B cell (primary cell): ENCODE data around the gene DLGAP3. TPM values are rescaled to one million over a fixed set of nuclear protein-coding genes. Genes with fewer than 3 reads are reported as not detected.

Source experiments
- ATAC-seq: fragments of 200-7000 bp; cut with Tn5 transposase; one replicate; pipeline ENCODE4 v1.10.0; 2021; ENCODE audit warnings: low read depth, mild to moderate bottlenecking, moderate number of reproducible peaks, moderate library complexity
- CTCF ChIA-PET: fragments of 350-600 bp; sonication (Branson Sonifier 250); formaldehyde crosslinking; loops from one replicate; lab custom pipeline; 2021; ENCODE audit warnings: antibody characterized with exemption, inconsistent platforms; lab: Charles Lee
- POLR2A ChIA-PET: fragments of 350-600 bp; sonication (Branson Sonifier 250); formaldehyde crosslinking; loops from one replicate; lab custom pipeline; 2021; ENCODE audit warnings: antibody characterized with exemption; lab: Charles Lee
- DNase-seq: peaks from one replicate; pipeline ENCODE4 v3.0.0; 2013
- H2AFZ ChIP-seq: 2 replicates; pipeline ENCODE4 v1.6.1; 2012; ENCODE audit warnings: mild to moderate bottlenecking, low read depth, low read length; ENCODE audit not compliant: insufficient read depth, poor library complexity, severe bottlenecking
- H3K27ac ChIP-seq, 2 donors: 1 replicate in 1 of 2; 2 replicates in 1 of 2; pipeline ENCODE4 v1.5.1; 2012 to 2013; ENCODE audit warnings: low read length in 2 of 2, mild to moderate bottlenecking in 2 of 2, moderate library complexity in 1 of 2
- H3K27me3 ChIP-seq, 4 experiments: fragments of 200-600 bp in 1 of 4; sonication (generic) in 1 of 4; replicated peaks in 1 of 4; 1 replicate in 2 of 4; 2 replicates in 2 of 4; pipeline versions ENCODE4 v1.6.1 to v1.7.0; 2013 to 2016; ENCODE audit warnings: low read length in 3 of 4, mild to moderate bottlenecking in 2 of 4, mixed read lengths in 1 of 4, moderate library complexity in 1 of 4; ENCODE audit not compliant: insufficient read depth in 4 of 4, control insufficient read depth in 3 of 4; ENCODE audit errors: control extremely low read depth in 1 of 4
- H3K36me3 ChIP-seq, 2 experiments: replicated peaks in 1 of 2; 1 replicate in 1 of 2; 2 replicates in 1 of 2; pipeline versions ENCODE4 v1.6.1 to v1.7.1; 2013; ENCODE audit warnings: low read length in 1 of 2; ENCODE audit not compliant: insufficient read depth in 2 of 2, control insufficient read depth in 1 of 2; ENCODE audit errors: control extremely low read depth in 1 of 2, extremely low read depth in 1 of 2
- H3K4me1 ChIP-seq, 2 donors: fragments of 200-600 bp in 1 of 2; sonication (generic) in 1 of 2; 1 replicate in 1 of 2; 2 replicates in 1 of 2; pipeline versions ENCODE4 v1.5.1 to v1.6.1; 2013 to 2017; ENCODE audit warnings: low read length in 2 of 2; ENCODE audit not compliant: control insufficient read depth in 2 of 2, insufficient read depth in 2 of 2
- H3K4me2 ChIP-seq: replicated peaks from 2 replicates; pipeline ENCODE3; 2012; ENCODE audit warnings: mild to moderate bottlenecking, low read depth, low read length; ENCODE audit not compliant: poor library complexity, severe bottlenecking
- H3K4me3 ChIP-seq, 5 experiments: fragments of 200-600 bp in 1 of 5; sonication (generic) in 1 of 5; 1 replicate in 3 of 5; 2 replicates in 2 of 5; pipeline versions ENCODE4 v1.5.1 to v1.7.0; 2011 to 2016; ENCODE audit warnings: low read length in 4 of 5, mild to moderate bottlenecking in 4 of 5, low read depth in 2 of 5, control low read depth in 1 of 5, moderate library complexity in 1 of 5; ENCODE audit not compliant: insufficient read depth in 1 of 5; ENCODE audit errors: control extremely low read depth in 1 of 5, extremely low read depth in 1 of 5
- H3K79me2 ChIP-seq: fragments of 200-600 bp; sonication (generic); one replicate; pipeline ENCODE4 v1.6.0; 2016; ENCODE audit warnings: low read length; ENCODE audit not compliant: control insufficient read depth, insufficient read depth
- H3K9ac ChIP-seq: fragments of 200-600 bp; sonication (generic); 2 replicates; pipeline ENCODE4 v1.6.1; 2017; ENCODE audit warnings: mild to moderate bottlenecking, low read length, moderate library complexity
- H3K9me3 ChIP-seq, 3 donors: one replicate each; pipeline versions ENCODE4 v1.6.1 to v1.7.1; 2013; ENCODE audit warnings: low read length in 2 of 3; ENCODE audit not compliant: control insufficient read depth in 2 of 3, insufficient read depth in 1 of 3; ENCODE audit errors: control extremely low read depth in 1 of 3
- H4K20me1 ChIP-seq: 2 replicates; pipeline ENCODE4 v1.6.0; 2012; ENCODE audit warnings: mild to moderate bottlenecking, low read length; ENCODE audit not compliant: insufficient read depth, control insufficient read depth, poor library complexity, severe bottlenecking
- H3K27ac Mint-ChIP-seq: one replicate; pipeline ENCODE4 v1.8.0; 2021; ENCODE audit warnings: mixed read lengths
- H3K27me3 Mint-ChIP-seq: one replicate; pipeline ENCODE4 v1.8.0; 2021; ENCODE audit warnings: mixed read lengths
- H3K4me1 Mint-ChIP-seq: one replicate; pipeline ENCODE4 v1.8.0; 2021; ENCODE audit warnings: mixed read lengths
- H3K4me3 Mint-ChIP-seq: one replicate; pipeline ENCODE4 v1.8.0; 2021; ENCODE audit warnings: mixed read lengths
- H3K9me3 Mint-ChIP-seq: one replicate; pipeline ENCODE4 v1.8.0; 2022; ENCODE audit warnings: mixed read lengths; ENCODE audit not compliant: insufficient read depth
- EZH2 ChIP-seq: IDR thresholded peaks from 2 replicates; pipeline ENCODE4 v1.6.1; 2012; ENCODE audit warnings: borderline replicate concordance, low read depth, mild to moderate bottlenecking, moderate library complexity, low read length; ENCODE audit not compliant: insufficient read depth, poor library complexity, severe bottlenecking
- WGBS: methylation state at CpG from one replicate; pipeline ENCODE4 v1.1.5; 2013; ENCODE audit warnings: missing lambda C conversion rate; ENCODE audit not compliant: insufficient coverage; 5-methylcytosine and 5-hydroxymethylcytosine counted together
- intact Hi-C: fragments of 100-400 bp; cut with micrococcal nuclease; formaldehyde crosslinking; loops from one replicate; pipeline ENCODE4 v1.10.0; 2022
- polyA plus RNA-seq: library from polyadenylated mRNA; depleted of rRNA; stranded (reverse); fragments of >200 nt; gene quantifications from 2 replicates; pipeline ENCODE4 v1.2.3, GENCODE V29; 2012
- total RNA-seq, 2 donors: library from RNA; stranded (reverse); fragments of 120-200 nt in 1 of 2; gene quantifications; 1 replicate in 1 of 2; 2 replicates in 1 of 2; pipeline versions ENCODE4 v1.2.3 to v1.2.4, GENCODE V29; 2013 to 2022
- TF ChIP-seq, protein P1 (sequence below): fragments of 200-600 bp; IDR thresholded peaks from one replicate; pipeline ENCODE4 v1.8.0; 2022; ENCODE audit warnings: antibody characterized with exemption, mild to moderate bottlenecking

The DLGAP3 gene
- total and polyA plus RNA-seq, 2 donors (not counting 1 experiment from before 2014, with no cell fraction given) = 2.3 to 2.4 TPM

- POLR2A ChIA-PET = no interaction called here
- Histone ChIP-seq H3K4me2 (no peak overlapping the region), H2AFZ (no peak overlapping the region), H3K9me3 (no peaks in the 10 kb centered on the region), H3K4me3 (no peak overlapping the region), H3K27ac (no peak overlapping the region), H3K79me2 (no peaks in the 10 kb centered on the region), H4K20me1 (no peaks in the 10 kb centered on the region), H3K9ac (no peak overlapping the region), H3K36me3 (no peaks in the 10 kb centered on the region), H3K4me1 (no peaks in the 10 kb centered on the region), H3K27me3 (no peaks in the 10 kb centered on the region)
- Mint-ChIP-seq H3K27me3 (no peaks in the 10 kb centered on the region), H3K4me1 (no peaks in the 10 kb centered on the region), H3K9me3 (no peaks in the 10 kb centered on the region), H3K27ac (no peak overlapping the region), H3K4me3 (no peak overlapping the region)
- CTCF ChIA-PET = no interaction called here
- intact Hi-C loops = no loop called here
- WGBS = 85% methylated on average over 6 of the region's 6 CpGs
- DNase-seq (no peak), ATAC-seq (no peak)
- TF ChIP-seq, protein P1, sequence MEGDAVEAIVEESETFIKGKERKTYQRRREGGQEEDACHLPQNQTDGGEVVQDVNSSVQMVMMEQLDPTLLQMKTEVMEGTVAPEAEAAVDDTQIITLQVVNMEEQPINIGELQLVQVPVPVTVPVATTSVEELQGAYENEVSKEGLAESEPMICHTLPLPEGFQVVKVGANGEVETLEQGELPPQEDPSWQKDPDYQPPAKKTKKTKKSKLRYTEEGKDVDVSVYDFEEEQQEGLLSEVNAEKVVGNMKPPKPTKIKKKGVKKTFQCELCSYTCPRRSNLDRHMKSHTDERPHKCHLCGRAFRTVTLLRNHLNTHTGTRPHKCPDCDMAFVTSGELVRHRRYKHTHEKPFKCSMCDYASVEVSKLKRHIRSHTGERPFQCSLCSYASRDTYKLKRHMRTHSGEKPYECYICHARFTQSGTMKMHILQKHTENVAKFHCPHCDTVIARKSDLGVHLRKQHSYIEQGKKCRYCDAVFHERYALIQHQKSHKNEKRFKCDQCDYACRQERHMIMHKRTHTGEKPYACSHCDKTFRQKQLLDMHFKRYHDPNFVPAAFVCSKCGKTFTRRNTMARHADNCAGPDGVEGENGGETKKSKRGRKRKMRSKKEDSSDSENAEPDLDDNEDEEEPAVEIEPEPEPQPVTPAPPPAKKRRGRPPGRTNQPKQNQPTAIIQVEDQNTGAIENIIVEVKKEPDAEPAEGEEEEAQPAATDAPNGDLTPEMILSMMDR = no peak
- TF ChIP-seq EZH2 = no peak
Measured at GRCh38 chr1:34831721-34832246, 97.7 kb downstream of the DLGAP3 start.

DNA sequence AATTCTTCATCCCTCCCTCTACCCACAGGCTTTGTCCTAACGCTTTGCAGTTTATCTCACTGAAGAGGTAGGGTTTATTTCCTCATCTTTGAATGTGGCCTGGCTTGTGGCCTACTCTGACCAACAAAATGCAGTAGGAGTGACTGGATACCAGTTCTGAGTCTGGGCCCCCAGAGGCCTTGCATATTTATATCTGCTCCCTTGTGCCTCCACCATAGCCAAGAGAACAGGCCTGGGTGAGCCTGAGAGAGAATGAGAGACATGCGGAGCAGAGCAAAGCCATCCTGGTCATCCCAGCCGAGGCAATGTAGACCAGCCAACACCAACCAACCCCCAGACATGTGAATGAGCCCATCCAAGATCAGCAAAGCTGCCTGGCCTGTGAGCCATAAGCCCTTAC lies 100.2 kb downstream of the DLGAP3 start:
- no peaks in the 10 kb centered on the region for H3K27me3 ChIP-seq
- no peaks in the 10 kb centered on the region for H3K4me1 ChIP-seq
- H3K79me2 ChIP-seq = no peaks in the 10 kb centered on the region
- H2AFZ ChIP-seq = no peak overlapping the region
- no peak overlapping the region for H3K9ac ChIP-seq
- H4K20me1 ChIP-seq = no peaks in the 10 kb centered on the region
- Mint-ChIP-seq H3K27me3 (no peaks in the 10 kb centered on the region), H3K9me3 (no peaks in the 10 kb centered on the region), H3K27ac (no peak overlapping the region), H3K4me1 (no peaks in the 10 kb centered on the region), H3K4me3 (no peak overlapping the region)
- no peak for TF ChIP-seq EZH2
- TF ChIP-seq, protein P1 = no peak
- H3K4me2 ChIP-seq = no peak overlapping the region
- H3K9me3 ChIP-seq = no peaks in the 10 kb centered on the region
- H3K4me3 ChIP-seq = no peak overlapping the region
- no peak for DNase-seq
- WGBS = no CpG with 5 or more reads among the region's 3 CpGs
- POLR2A ChIA-PET = no interaction called here
- ATAC-seq = no peak
- intact Hi-C loops = no loop called here
- H3K36me3 ChIP-seq = no peaks in the 10 kb centered on the region
- CTCF ChIA-PET = no interaction called here
- no peak overlapping the region for H3K27ac ChIP-seq
